ENCODE results near the gene HIRA.
A peak's percentile ranks its signal among the peaks of the same experiment; 100 is the strongest.
"Not testable (repeated sequence)": the region's sequence is repeated elsewhere in the genome, so short reads cannot be mapped to it uniquely, and the experiment has no call there.

The HIRA gene

GRCh38 chr22:19461506-19461905 is 30.0 kb upstream of the HIRA start:
- DNase-seq = no peak

- DNase-seq = no peak
Measured at GRCh38 chr22:19460036-19460435, 28.5 kb upstream of the HIRA start.

GRCh38 chr22:19457828-19458428 is 26.4 kb upstream of the HIRA start:
- no peak for DNase-seq

GRCh38 chr22:19456541-19456940 is 25.0 kb upstream of the HIRA start:
- peak; percentile 5 for DNase-seq

- DNase-seq = peak; percentile 6
Measured at GRCh38 chr22:19455585-19456370, 24.2 kb upstream of the HIRA start.

- DNase-seq = no peak
Measured at GRCh38 chr22:19455033-19455432, 23.5 kb upstream of the HIRA start.

GRCh38 chr22:19454156-19454555 is 22.6 kb upstream of the HIRA start:
- DNase-seq = no peak

- no peak for DNase-seq
Measured at GRCh38 chr22:19453718-19454117, 22.2 kb upstream of the HIRA start.

- no peak for DNase-seq
Measured at GRCh38 chr22:19451570-19451969, 20.0 kb upstream of the HIRA start.

GRCh38 chr22:19450363-19451175 is 19.0 kb upstream of the HIRA start:
- no peak for DNase-seq

GRCh38 chr22:19449422-19449767 is 17.9 kb upstream of the HIRA start:
- no peak for DNase-seq

GRCh38 chr22:19448739-19449421 is 17.3 kb upstream of the HIRA start:
- no peak for DNase-seq

GRCh38 chr22:19448076-19448607 is 16.6 kb upstream of the HIRA start:
- DNase-seq = peak; percentile 75

- DNase-seq = peak; percentile 95
Measured at GRCh38 chr22:19447330-19448075, 16.0 kb upstream of the HIRA start, which contains the start of gene C22orf39. C22orf39 (minus strand) TSS chr22:19447711; CDS start chr22:19447688, 23 bp downstream.

GRCh38 chr22:19446603-19447329 is 15.2 kb upstream of the HIRA start:
- no peak for DNase-seq

- not testable (repeated sequence) for DNase-seq
Measured at GRCh38 chr22:19445279-19445982, 13.9 kb upstream of the HIRA start.

GRCh38 chr22:19443544-19444211 is 12.1 kb upstream of the HIRA start:
- no peak for DNase-seq

GRCh38 chr22:19442166-19442565 is 10.6 kb upstream of the HIRA start:
- DNase-seq = no peak

- DNase-seq = no peak
Measured at GRCh38 chr22:19440411-19441195, 9.1 kb upstream of the HIRA start.

Measured in right hindlimb (tissue), 1 donor.